Lower lobe of right lung (tissue), 2 donors: Measurements from ENCODE around the gene CTDSP1. TPM values are rescaled to one million over a fixed set of nuclear protein-coding genes. Genes with fewer than 3 reads are reported as not detected.
A peak's percentile ranks its signal among the peaks of the same experiment; 100 is the strongest.

Experiments
- ATAC-seq, 2 donors: fragments of 200-7000 bp; cut with Tn5 transposase; one replicate each; pipeline ENCODE4 v1.9.1; 2020 to 2022; ENCODE audit warnings: mild to moderate bottlenecking in 2 of 2, moderate library complexity in 2 of 2
- DNase-seq: peaks from one replicate; pipeline ENCODE4 v3.0.0-alpha.2; 2020
- H3K27ac ChIP-seq: fragments of 200-600 bp; one replicate; pipeline ENCODE4 v1.8.0; 2022
- H3K27me3 ChIP-seq: fragments of 200-600 bp; one replicate; pipeline ENCODE4 v1.8.0; 2022; ENCODE audit warnings: low read depth
- H3K36me3 ChIP-seq: fragments of 200-600 bp; one replicate; pipeline ENCODE4 v1.8.0; 2022; ENCODE audit warnings: mild to moderate bottlenecking
- H3K4me1 ChIP-seq: fragments of 200-600 bp; one replicate; pipeline ENCODE4 v1.8.0; 2022
- H3K4me3 ChIP-seq: fragments of 200-600 bp; one replicate; pipeline ENCODE4 v1.8.0; 2022; ENCODE audit warnings: mild to moderate bottlenecking
- H3K9me3 ChIP-seq: fragments of 200-600 bp; one replicate; pipeline ENCODE4 v1.8.0; 2022
- CTCF ChIP-seq: fragments of 200-600 bp; IDR thresholded peaks from one replicate; pipeline ENCODE4 v1.8.0; 2022; ENCODE audit warnings: antibody characterized with exemption, mild to moderate bottlenecking
- intact Hi-C: fragments of 100-400 bp; cut with DNase I; formaldehyde crosslinking; loops from one replicate; pipeline ENCODE4 v1.11.0; 2022
- total RNA-seq: library from RNA; stranded (reverse); fragmentation: NEBNext Ultra II Directional; extraction: Animal tissue kit (Norgen Biotek cat#: 25700); gene quantifications from one replicate; pipeline ENCODE4 v1.2.1, GENCODE V29; 2021
- donor health status: DM: no; HTN: yes; CAD: no; lungs with severe emphysema.

Gene CTDSP1
- total RNA-seq, 1 donor from 2014 or later: 168 TPM

GRCh38 chr2:218362606-218363005 lies 37.1 kb upstream of the CTDSP1 start:
- no peak for TF ChIP-seq CTCF
- peaks cover 6% of the 10 kb centered on the region for H3K9me3 ChIP-seq
- H3K27me3 ChIP-seq: no peaks in the 10 kb centered on the region
- intact Hi-C loops: loop anchor here (10.0 kb wide), 1 partner anchor 68 kb away; the partner anchor contains the start of gene TMBIM1
- peaks cover 19% of the 10 kb centered on the region for H3K4me1 ChIP-seq
- H3K27ac ChIP-seq: no peak overlapping the region
- peak; percentile 24 for DNase-seq
- no peaks in the 10 kb centered on the region for H3K36me3 ChIP-seq
- no peak overlapping the region for H3K4me3 ChIP-seq
- ATAC-seq: no peak

GRCh38 chr2:218363736-218364135 lies 35.9 kb upstream of the CTDSP1 start:
- peak overlapping the region; percentile 53 for H3K27ac ChIP-seq
- H3K27me3 ChIP-seq: no peaks in the 10 kb centered on the region
- intact Hi-C loops: loop anchor here (10.0 kb wide), 1 partner anchor 69 kb away; the partner anchor contains the start of gene TMBIM1
- no peak for TF ChIP-seq CTCF
- H3K4me3 ChIP-seq: no peak overlapping the region
- H3K4me1 ChIP-seq: peaks cover 26% of the 10 kb centered on the region
- ATAC-seq (no peak), DNase-seq (peak; percentile 32)
- peaks cover 6% of the 10 kb centered on the region for H3K9me3 ChIP-seq
- no peaks in the 10 kb centered on the region for H3K36me3 ChIP-seq

- TF ChIP-seq CTCF: no peak
- DNase-seq (no peak), ATAC-seq (no peak)
- H3K27me3 ChIP-seq: no peaks in the 10 kb centered on the region
- intact Hi-C loops: loop anchor here (10.0 kb wide), 1 partner anchor 69 kb away; the partner anchor contains the start of gene TMBIM1
- no peak overlapping the region for H3K4me3 ChIP-seq
- peaks cover 31% of the 10 kb centered on the region for H3K4me1 ChIP-seq
- H3K36me3 ChIP-seq: no peaks in the 10 kb centered on the region
- H3K27ac ChIP-seq: peak overlapping the region; percentile 24
- peaks cover 6% of the 10 kb centered on the region for H3K9me3 ChIP-seq
Observed at GRCh38 chr2:218364196-218364595, 35.5 kb upstream of the CTDSP1 start.

- intact Hi-C loops: loop anchor here (10.0 kb wide), 1 partner anchor 72 kb away; the partner anchor contains the start of gene TMBIM1
- no peak for TF ChIP-seq CTCF
- H3K27ac ChIP-seq: peak overlapping the region; percentile 95
- H3K36me3 ChIP-seq: no peaks in the 10 kb centered on the region
- H3K4me1 ChIP-seq: peaks cover 53% of the 10 kb centered on the region
- no peak for ATAC-seq
- H3K9me3 ChIP-seq: peaks cover 6% of the 10 kb centered on the region
- H3K27me3 ChIP-seq: no peaks in the 10 kb centered on the region
- DNase-seq: no peak
- H3K4me3 ChIP-seq: peak overlapping the region; percentile 59
Observed at GRCh38 chr2:218366621-218367414, 32.9 kb upstream of the CTDSP1 start.

- no peaks in the 10 kb centered on the region for H3K36me3 ChIP-seq
- intact Hi-C loops: loop anchor here (10.0 kb wide), 1 partner anchor 73 kb away; the partner anchor contains the start of gene TMBIM1
- DNase-seq: peak; percentile 97
- peak overlapping the region; percentile 59 for H3K4me3 ChIP-seq
- peaks cover 55% of the 10 kb centered on the region for H3K4me1 ChIP-seq
- H3K27me3 ChIP-seq: no peaks in the 10 kb centered on the region
- peak overlapping the region; percentile 95 for H3K27ac ChIP-seq
- peaks cover 6% of the 10 kb centered on the region for H3K9me3 ChIP-seq
- no peak for TF ChIP-seq CTCF
- ATAC-seq: peak; percentile 91 to 94
Observed at GRCh38 chr2:218367415-218368149, 32.1 kb upstream of the CTDSP1 start.
